HepG2 (cell line): ENCODE measurements around the gene PLA2G2E. TPM values are rescaled to one million over a fixed set of nuclear protein-coding genes. Genes with fewer than 3 reads are reported as not detected.

Experiments used
- ATAC-seq: fragments of 200-7000 bp; cut with Tn5 transposase; 3 replicates; pipeline ENCODE4 v1.9.1; 2020; ENCODE audit warnings: mild to moderate bottlenecking, moderate library complexity
- BruUV-seq: library from RNA; stranded (reverse); fragments of 400-500 nt; replicated peaks from 2 replicates; lab custom pipeline; 2021; lab: Mats Ljungman, UMichigan
- CTCF ChIA-PET: fragments of 300-600 bp; formaldehyde crosslinking; extraction: SDS; loops from one replicate; lab custom pipeline; 2021; ENCODE audit warnings: low total read pairs, inconsistent platforms, low intra/inter-chr PET ratio; lab: Yijun Ruan, JAX
- POLR2A ChIA-PET: fragments of 350-600 bp; sonication (Branson Sonifier 250); formaldehyde crosslinking; loops from one replicate; lab custom pipeline; 2020; ENCODE audit warnings: antibody characterized with exemption, inconsistent platforms; lab: Yijun Ruan, JAX
- DNase-seq: peaks from one replicate; pipeline ENCODE4 v3.0.0-alpha.2; 2015; ENCODE audit warnings: low spot score
- FAIRE-seq: peaks from 3 replicates; lab custom pipeline; 2011; peaks lifted over from hg19 to GRCh38; lab: Jason Lieb, UNC
- H2AFZ ChIP-seq: one replicate; pipeline ENCODE4 v1.6.1; 2011; ENCODE audit warnings: low read length, inconsistent platforms
- H3K27ac ChIP-seq: fragments of 300-600 bp; 3 replicates; pipeline ENCODE4 v1.8.0; 2011; ENCODE audit warnings: mixed run types, mild to moderate bottlenecking, mixed read lengths, low read length, inconsistent platforms; ENCODE audit not compliant: insufficient read depth; ENCODE audit errors: extremely low read length
- H3K27me3 ChIP-seq, 2 experiments: fragments of 200-600 bp in 1 of 2; 2 replicates in 1 of 2; 3 replicates in 1 of 2; pipeline versions ENCODE4 v1.6.0 to v1.8.0; 2011; ENCODE audit warnings: low read length in 2 of 2, mild to moderate bottlenecking in 2 of 2, moderate library complexity in 2 of 2, inconsistent platforms in 1 of 2; ENCODE audit not compliant: insufficient read depth in 2 of 2, control insufficient read depth in 1 of 2
- H3K36me3 ChIP-seq, 2 experiments: fragments of 200-600 bp in 1 of 2; replicated peaks in 1 of 2; 2 replicates in 1 of 2; 3 replicates in 1 of 2; pipeline versions ENCODE4 v1.5.1 to v1.8.0; 2011; ENCODE audit warnings: low read length in 2 of 2, inconsistent platforms in 1 of 2; ENCODE audit not compliant: insufficient read depth in 2 of 2, control insufficient read depth in 1 of 2
- H3K4me1 ChIP-seq: 2 replicates; pipeline ENCODE4 v1.5.1; 2012; ENCODE audit warnings: low read length, inconsistent platforms; ENCODE audit not compliant: insufficient read depth
- H3K4me2 ChIP-seq: 2 replicates; pipeline ENCODE4 v1.6.0; 2011; ENCODE audit warnings: low read depth, low read length, inconsistent platforms
- H3K4me3 ChIP-seq, 3 experiments: fragments of 200-600 bp in 1 of 3; sonication (generic), shearing (Covaris generic) in 1 of 3; replicated peaks in 1 of 3; 2 replicates each; pipeline ENCODE4 v1.5.1; 2011 to 2016; ENCODE audit warnings: low read length in 3 of 3, inconsistent platforms in 2 of 3, low read depth in 2 of 3, mild to moderate bottlenecking in 2 of 3, control low read depth in 1 of 3, mixed read lengths in 1 of 3; ENCODE audit not compliant: insufficient read depth in 1 of 3
- H3K79me2 ChIP-seq: one replicate; pipeline ENCODE4 v1.6.1; 2011; ENCODE audit warnings: low read length, inconsistent platforms; ENCODE audit not compliant: insufficient read depth
- H3K9ac ChIP-seq: 2 replicates; pipeline ENCODE4 v1.6.0; 2011; ENCODE audit warnings: mild to moderate bottlenecking, low read depth, low read length, inconsistent platforms; ENCODE audit not compliant: insufficient read depth
- H3K9me3 ChIP-seq: 2 replicates; pipeline ENCODE4 v1.5.1; 2012; ENCODE audit warnings: mild to moderate bottlenecking, low read length
- H4K20me1 ChIP-seq: 2 replicates; pipeline ENCODE4 v1.6.0; 2011; ENCODE audit warnings: inconsistent platforms, mild to moderate bottlenecking, low read length, moderate library complexity; ENCODE audit not compliant: insufficient read depth
- ATAD3A ChIP-seq: sonication (generic); formaldehyde crosslinking; IDR thresholded peaks from 2 replicates; pipeline ENCODE4 v1.4.0; 2020; ENCODE audit warnings: missing genetic modification reagents
- BHLHE40 ChIP-seq: IDR thresholded peaks from 2 replicates; pipeline ENCODE4 v1.6.1; 2011; ENCODE audit warnings: low read length, improper control_type of control experiment
- BORCS8-MEF2B ChIP-seq: sonication (generic); formaldehyde crosslinking; IDR thresholded peaks from 2 replicates; pipeline ENCODE4 v1.8.0; 2022; ENCODE audit warnings: mild to moderate bottlenecking, missing genetic modification reagents
- HNRNPLL ChIP-seq: fragments of 200-400 bp; formaldehyde crosslinking; IDR thresholded peaks from 2 replicates; pipeline ENCODE4 v1.6.1; 2017; ENCODE audit warnings: mild to moderate bottlenecking, low read depth, low read length; ENCODE audit not compliant: poor library complexity, severe bottlenecking
- KDM1A ChIP-seq: IDR thresholded peaks from 2 replicates; pipeline ENCODE4 v1.6.1; 2016; ENCODE audit warnings: missing compliant biosample characterization
- LCORL ChIP-seq, 2 experiments: fragments of 450-650 bp in 1 of 2; sonication (generic) in 1 of 2; formaldehyde crosslinking in 1 of 2; IDR thresholded peaks; 2 replicates each; pipeline versions ENCODE4 v1.5.0 to v1.6.1; 2017 to 2020; ENCODE audit warnings: antibody characterized with exemption in 1 of 2, missing genetic modification reagents in 1 of 2
- ZIK1 ChIP-seq: sonication (generic); formaldehyde crosslinking; IDR thresholded peaks from 2 replicates; pipeline ENCODE4 v1.5.0; 2020; ENCODE audit warnings: mild to moderate bottlenecking, low read depth, missing genetic modification reagents, borderline replicate concordance
- ZNF589 ChIP-seq: sonication (generic); formaldehyde crosslinking; conservative IDR thresholded peaks from 2 replicates; pipeline ENCODE4 v1.8.0; 2022; ENCODE audit warnings: mild to moderate bottlenecking, moderate library complexity, missing genetic modification reagents
- ZNF615 ChIP-seq: sonication (generic); formaldehyde crosslinking; IDR thresholded peaks from 2 replicates; pipeline ENCODE4 v1.5.0; 2020; ENCODE audit warnings: mild to moderate bottlenecking, missing genetic modification reagents, borderline replicate concordance
- ZNF781 ChIP-seq: sonication (generic); formaldehyde crosslinking; IDR thresholded peaks from 2 replicates; pipeline ENCODE4 v1.5.1; 2020; ENCODE audit warnings: borderline replicate concordance, mild to moderate bottlenecking, missing genetic modification reagents; ENCODE audit errors: not compliant biosample characterization
- ZSCAN20 ChIP-seq: sonication (generic); formaldehyde crosslinking; IDR thresholded peaks from 2 replicates; pipeline ENCODE4 v1.4.0; 2020; ENCODE audit warnings: missing genetic modification reagents, mild to moderate bottlenecking, borderline replicate concordance
- whole genome bisulfite sequencing: methylation state at CpG from one replicate; pipeline ENCODE4 v1.1.6; 2017; ENCODE audit warnings: low lambda C conversion rate; 5-methylcytosine and 5-hydroxymethylcytosine counted together
- in situ Hi-C: cut with HindIII; loops from 2 replicates; pipeline ENCODE4 v1.10.0; 2017; ENCODE audit warnings: low pct_unique_long_range_greater_than_20kb; ENCODE audit not compliant: extremely low pct_ligation_motif_present
- intact Hi-C: fragments of 100-400 bp; cut with micrococcal nuclease; formaldehyde crosslinking; loops from one replicate; pipeline ENCODE4 v1.10.0; 2022; ENCODE audit not compliant: unreplicated experiment
- polyA plus RNA-seq, 8 experiments: library from polyadenylated mRNA; depleted of rRNA in 3 of 8; stranded (reverse) in 7 of 8; unstranded in 1 of 8; fragments of >200 nt; fragmentation: Illumina TruSeq in 4 of 8; extraction: Trizol in 4 of 8; gene quantifications; 2 replicates each; pipeline versions ENCODE4 v1.2.1 to v1.2.3, GENCODE V29; 2011 to 2016; ENCODE audit warnings: low read depth in 4 of 8, missing spikeins in 1 of 8, mixed read lengths in 1 of 8; ENCODE audit not compliant: insufficient read depth in 1 of 8
- total RNA-seq, 5 experiments: library from RNA; depleted of rRNA; stranded (reverse); fragments of >200 nt; fragmentation: Illumina TruSeq; extraction: Trizol; gene quantifications; 2 replicates each; pipeline ENCODE4 v1.2.3, GENCODE V29; 2016; ENCODE audit warnings: low read depth in 1 of 5
- TF ChIP-seq, protein P1 (sequence below), 2 experiments: sonication (generic) in 1 of 2; formaldehyde crosslinking in 1 of 2; IDR thresholded peaks; 2 replicates each; pipeline versions ENCODE4 v1.4.0 to v1.6.1; 2016 to 2020; ENCODE audit warnings: borderline replicate concordance in 1 of 2, low read depth in 1 of 2, mild to moderate bottlenecking in 1 of 2, missing genetic modification reagents in 1 of 2
- TF ChIP-seq, protein P2 (sequence below): IDR thresholded peaks from 2 replicates; pipeline ENCODE4 v1.6.1; 2016

Gene PLA2G2E
- total and polyA plus RNA-seq, 2 of the 13 experiments (the other 11 are each of a cell fraction or from before 2014, with no cell fraction given), result not detected

DNA sequence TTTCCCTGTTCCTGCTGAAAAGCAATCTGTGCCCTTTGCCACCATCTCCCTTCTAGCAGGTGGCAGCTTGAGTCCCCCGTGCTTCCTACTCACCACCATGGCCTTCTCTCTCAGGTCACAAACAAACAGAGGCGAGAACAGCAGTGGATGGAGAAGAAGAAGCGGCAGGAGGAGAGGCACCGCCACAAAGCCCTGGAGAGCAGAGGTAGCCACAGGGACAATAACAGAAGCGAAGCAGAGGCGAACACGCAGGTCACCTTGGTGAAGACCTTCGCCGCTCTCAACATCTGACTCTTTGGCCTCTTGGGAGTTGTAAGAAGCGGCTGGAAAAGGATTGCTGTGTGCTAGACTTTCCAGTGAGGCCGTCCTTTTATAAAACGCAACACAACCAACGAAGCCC lies 16.0 kb downstream of the PLA2G2E start:
- no peak for ATAC-seq
- no peaks in the 10 kb centered on the region for H3K79me2 ChIP-seq
- no peak for TF ChIP-seq HNRNPLL
- no peak for TF ChIP-seq BHLHE40
- no peak for TF ChIP-seq ZNF781 (CRISPR knock-in tag)
- no peak for TF ChIP-seq ATAD3A (CRISPR knock-in tag)
- TF ChIP-seq ZSCAN20 (CRISPR knock-in tag), result no peak
- TF ChIP-seq ZIK1 (CRISPR knock-in tag), result no peak
- in situ Hi-C loops, result no loop called here
- no peak overlapping the region for H3K4me2 ChIP-seq
- H3K27ac ChIP-seq, result no peak overlapping the region
- no peak for DNase-seq
- H3K4me1 ChIP-seq, result no peaks in the 10 kb centered on the region
- BruUV-seq, result no TSS peak
- H3K4me3 ChIP-seq, result no peak overlapping the region
- H3K27me3 ChIP-seq, result no peaks in the 10 kb centered on the region
- no peak overlapping the region for H2AFZ ChIP-seq
- no peak overlapping the region for H3K9ac ChIP-seq
- H3K9me3 ChIP-seq, result no peaks in the 10 kb centered on the region
- FAIRE-seq, result no peak
- no peaks in the 10 kb centered on the region for H4K20me1 ChIP-seq
- intact Hi-C loops, result no loop called here
- peaks cover 26 to 84% of the 10 kb centered on the region in 2 experiments for H3K36me3 ChIP-seq
- ChIA-PET POLR2A (no interaction called here), CTCF (no interaction called here)
- WGBS, result 96% methylated on average over 13 of the region's 13 CpGs

DNA sequence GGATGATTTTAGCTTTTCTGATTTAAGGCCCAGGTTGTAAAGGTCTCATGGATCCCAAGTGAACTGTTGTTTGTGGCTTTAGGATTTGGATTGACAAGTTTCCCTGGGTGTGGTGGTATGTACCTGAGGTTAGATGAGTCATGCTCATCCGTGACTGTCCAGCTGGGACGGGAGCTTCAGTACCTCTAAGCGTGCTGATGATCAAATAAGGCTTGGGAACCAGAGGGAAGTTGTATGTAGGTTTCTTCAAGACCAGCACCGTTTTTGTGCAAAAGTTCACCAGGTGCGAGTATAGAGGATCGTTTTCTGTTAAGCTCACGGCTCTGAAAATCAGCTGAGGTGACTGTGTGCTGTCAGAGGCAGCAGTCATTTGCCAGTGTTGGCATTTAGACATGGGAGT lies 19.8 kb downstream of the PLA2G2E start:
- in situ Hi-C loops, result no loop called here
- Histone ChIP-seq H3K27me3 (no peaks in the 10 kb centered on the region), H3K27ac (no peak overlapping the region), H3K9me3 (no peaks in the 10 kb centered on the region), H2AFZ (no peak overlapping the region), H4K20me1 (no peaks in the 10 kb centered on the region), H3K4me2 (no peak overlapping the region), H3K4me3 (no peak overlapping the region), H3K9ac (no peak overlapping the region), H3K36me3 (peaks cover 22 to 74% of the 10 kb centered on the region in 2 experiments), H3K79me2 (no peaks in the 10 kb centered on the region), H3K4me1 (no peaks in the 10 kb centered on the region)
- ChIA-PET CTCF (no interaction called here), POLR2A (no interaction called here)
- DNase-seq (no peak), ATAC-seq (no peak), FAIRE-seq (no peak)
- intact Hi-C loops, result no loop called here
- no TSS peak for BruUV-seq
- 95% methylated on average over 7 of the region's 7 CpGs for WGBS
- TF ChIP-seq ZNF615 (CRISPR knock-in tag), result no peak
- TF ChIP-seq, protein P1, sequence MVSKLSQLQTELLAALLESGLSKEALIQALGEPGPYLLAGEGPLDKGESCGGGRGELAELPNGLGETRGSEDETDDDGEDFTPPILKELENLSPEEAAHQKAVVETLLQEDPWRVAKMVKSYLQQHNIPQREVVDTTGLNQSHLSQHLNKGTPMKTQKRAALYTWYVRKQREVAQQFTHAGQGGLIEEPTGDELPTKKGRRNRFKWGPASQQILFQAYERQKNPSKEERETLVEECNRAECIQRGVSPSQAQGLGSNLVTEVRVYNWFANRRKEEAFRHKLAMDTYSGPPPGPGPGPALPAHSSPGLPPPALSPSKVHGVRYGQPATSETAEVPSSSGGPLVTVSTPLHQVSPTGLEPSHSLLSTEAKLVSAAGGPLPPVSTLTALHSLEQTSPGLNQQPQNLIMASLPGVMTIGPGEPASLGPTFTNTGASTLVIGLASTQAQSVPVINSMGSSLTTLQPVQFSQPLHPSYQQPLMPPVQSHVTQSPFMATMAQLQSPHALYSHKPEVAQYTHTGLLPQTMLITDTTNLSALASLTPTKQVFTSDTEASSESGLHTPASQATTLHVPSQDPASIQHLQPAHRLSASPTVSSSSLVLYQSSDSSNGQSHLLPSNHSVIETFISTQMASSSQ (IDR thresholded peaks at IDR 0.05; ENCODE audit: low read depth), result no peak
- TF ChIP-seq, protein P1 (CRISPR knock-in tag; IDR thresholded peaks at IDR 0.05; ENCODE audit: borderline replicate concordance), result no peak
- no peak for TF ChIP-seq BORCS8-MEF2B (CRISPR knock-in tag)
- TF ChIP-seq LCORL (IDR thresholded peaks at IDR 0.05), result no peak
- TF ChIP-seq LCORL (CRISPR knock-in tag; IDR thresholded peaks at IDR 0.05), result no peak
- TF ChIP-seq, protein P2, sequence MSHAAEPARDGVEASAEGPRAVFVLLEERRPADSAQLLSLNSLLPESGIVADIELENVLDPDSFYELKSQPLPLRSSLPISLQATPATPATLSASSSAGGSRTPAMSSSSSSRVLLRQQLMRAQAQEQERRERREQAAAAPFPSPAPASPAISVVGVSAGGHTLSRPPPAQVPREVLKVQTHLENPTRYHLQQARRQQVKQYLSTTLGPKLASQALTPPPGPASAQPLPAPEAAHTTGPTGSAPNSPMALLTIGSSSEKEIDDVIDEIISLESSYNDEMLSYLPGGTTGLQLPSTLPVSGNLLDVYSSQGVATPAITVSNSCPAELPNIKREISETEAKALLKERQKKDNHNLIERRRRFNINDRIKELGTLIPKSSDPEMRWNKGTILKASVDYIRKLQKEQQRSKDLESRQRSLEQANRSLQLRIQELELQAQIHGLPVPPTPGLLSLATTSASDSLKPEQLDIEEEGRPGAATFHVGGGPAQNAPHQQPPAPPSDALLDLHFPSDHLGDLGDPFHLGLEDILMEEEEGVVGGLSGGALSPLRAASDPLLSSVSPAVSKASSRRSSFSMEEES (CRISPR knock-in tag), result no peak
- TF ChIP-seq KDM1A (CRISPR knock-in tag), result no peak
- TF ChIP-seq ZNF589 (CRISPR knock-in tag), result no peak
